ENCODE measurements around the gene GADD45G. TPM values are rescaled to one million over a fixed set of nuclear protein-coding genes. Genes with fewer than 3 reads are reported as not detected.
A peak's percentile ranks its signal among the peaks of the same experiment; 100 is the strongest.

Gene GADD45G
- total and polyA plus RNA-seq, 10 of the 15 experiments (the other 5 are each of a cell fraction or from before 2014, with no cell fraction given): 0.07 to 1.00 (median 0.29) TPM; not detected in 4

DNA sequence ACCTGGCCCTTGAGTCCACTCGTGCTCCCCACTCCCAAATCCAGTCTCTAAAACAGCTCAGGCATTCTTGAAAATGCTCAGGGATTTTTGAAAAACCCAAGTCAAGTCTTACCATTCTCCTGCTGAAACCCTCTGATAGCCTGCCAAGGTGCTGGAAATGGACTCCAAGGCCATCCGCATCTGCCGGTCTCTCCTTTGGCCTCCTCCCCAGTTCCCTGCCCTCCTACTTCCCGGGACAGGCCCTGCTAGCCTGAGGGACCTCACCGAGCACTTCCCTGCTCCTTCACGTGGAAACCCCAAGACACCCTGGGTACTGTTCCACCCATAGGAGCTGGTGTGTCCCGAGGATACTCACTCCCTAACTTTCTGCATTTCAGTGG is 49.8 kb upstream of the GADD45G start:
- WGBS (ENCODE audit: insufficient coverage, insufficient replicate concordance, low lambda C conversion rate, missing lambda C conversion rate): 86% methylated on average over 7 of the region's 7 CpGs
- TF ChIP-seq, protein P1, sequence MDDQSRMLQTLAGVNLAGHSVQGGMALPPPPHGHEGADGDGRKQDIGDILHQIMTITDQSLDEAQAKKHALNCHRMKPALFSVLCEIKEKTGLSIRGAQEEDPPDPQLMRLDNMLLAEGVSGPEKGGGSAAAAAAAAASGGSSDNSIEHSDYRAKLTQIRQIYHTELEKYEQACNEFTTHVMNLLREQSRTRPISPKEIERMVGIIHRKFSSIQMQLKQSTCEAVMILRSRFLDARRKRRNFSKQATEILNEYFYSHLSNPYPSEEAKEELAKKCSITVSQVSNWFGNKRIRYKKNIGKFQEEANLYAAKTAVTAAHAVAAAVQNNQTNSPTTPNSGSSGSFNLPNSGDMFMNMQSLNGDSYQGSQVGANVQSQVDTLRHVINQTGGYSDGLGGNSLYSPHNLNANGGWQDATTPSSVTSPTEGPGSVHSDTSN (IDR thresholded peaks at IDR 0.05; ENCODE audit: insufficient replicate concordance, low read depth, low read length): no peak
- no peak for TF ChIP-seq E2F8 (IDR thresholded peaks at IDR 0.05; ENCODE audit: low read depth, partially characterized antibody)
- no peak for TF ChIP-seq ZNF207 (IDR thresholded peaks at IDR 0.05; ENCODE audit: borderline replicate concordance)
- TF ChIP-seq SIX5 (IDR thresholded peaks at IDR 0.05; ENCODE audit: low read depth, low read length, severe bottlenecking): no peak
- TF ChIP-seq HSF1 (IDR thresholded peaks at IDR 0.05; ENCODE audit: low read depth, low read length): no peak
- no peak for TF ChIP-seq HDGF (IDR thresholded peaks at IDR 0.05)
- no peak for TF ChIP-seq EP300 (IDR thresholded peaks at IDR 0.05; ENCODE audit: borderline replicate concordance in 1 of 2, control insufficient read depth in 1 of 2, low read depth in 2 of 2, low read length in 2 of 2)
- TF ChIP-seq IRF4 (IDR thresholded peaks at IDR 0.05; ENCODE audit: low read depth, low read length): no peak
- no peak for TF ChIP-seq ZNF687 (IDR thresholded peaks at IDR 0.05)
- no peak for TF ChIP-seq JUNB (IDR thresholded peaks at IDR 0.05)
- TF ChIP-seq SUPT20H (IDR thresholded peaks at IDR 0.05; ENCODE audit: borderline replicate concordance, control insufficient read depth, low read depth, low read length): no peak
- TF ChIP-seq FOXM1 (IDR thresholded peaks at IDR 0.05; ENCODE audit: low read depth, low read length): no peak
- TF ChIP-seq MEF2B (IDR thresholded peaks at IDR 0.05; ENCODE audit: partially characterized antibody, poor library complexity, severe bottlenecking): no peak

More for the DNA sequence above, 49.8 kb upstream of the GADD45G start:
- no peak overlapping the region for H3K27ac ChIP-seq (ENCODE audit: control insufficient read depth, insufficient read depth)
- intact Hi-C loops (cut with micrococcal nuclease; ENCODE audit: unreplicated experiment) (no loop called here), in situ Hi-C loops (cut with MboI) (no loop called here)
- no peak overlapping the region for H2AFZ ChIP-seq (ENCODE audit: control insufficient read depth, low read depth, low read length)
- FAIRE-seq (no peak), ATAC-seq (no peak), DNase-seq (ENCODE audit: low read depth, low spot score) (no peak)
- peak overlapping the region; percentile 40; the same call in 1 of the 2 replicates for H3K4me2 ChIP-seq (ENCODE audit: control insufficient read depth, insufficient read depth)
- no peaks in the 10 kb centered on the region for H3K79me2 ChIP-seq (ENCODE audit: control insufficient read depth, insufficient read depth, low read length)
- H3K27me3 ChIP-seq (replicated peaks in 1 of 2; ENCODE audit: control insufficient read depth in 2 of 2, insufficient read depth in 2 of 2, low read length in 1 of 2): no peaks in the 10 kb centered on the region
- ChIA-PET SMC1A (ENCODE audit: uncharacterized antibody, unreplicated experiment) (interaction anchor here (1.1 to 2.6 kb wide), 5 partner anchors 65 to 137 kb away, joined by 3 to 6 read pairs (median 4); no protein-coding TSS in a partner anchor), RAD21 (ENCODE audit: unreplicated experiment) (interaction anchor here (0.9 to 1.6 kb wide), 4 partner anchors 88 to 180 kb away, joined by 3 to 5 read pairs (median 4); no protein-coding TSS in a partner anchor), CTCF (interaction anchor here (1.0 to 2.0 kb wide), 5 partner anchors 10 to 159 kb away, joined by 3 to 13 read pairs (median 4); no protein-coding TSS in a partner anchor), POLR2A (interaction anchor here (1.5 kb wide), 1 partner anchor 9 kb away, joined by 4 read pairs; no protein-coding TSS in a partner anchor)
- no peak overlapping the region for H3K9ac ChIP-seq (ENCODE audit: control insufficient read depth, insufficient read depth, low read length)
- H4K20me1 ChIP-seq (ENCODE audit: control insufficient read depth, insufficient read depth): no peaks in the 10 kb centered on the region
- peaks cover 37% of the 10 kb centered on the region for H3K4me1 ChIP-seq (ENCODE audit: control insufficient read depth, insufficient read depth, low read length)
- no TSS peak for BruUV-seq (replicated peaks)
- H3K4me3 ChIP-seq: no peak overlapping the region
- H3K36me3 ChIP-seq (ENCODE audit: control insufficient read depth in 2 of 2, insufficient read depth in 2 of 2, low read length in 1 of 2): no peaks in the 10 kb centered on the region
- H3K9me3 ChIP-seq (replicated peaks; ENCODE audit: control insufficient read depth, insufficient read depth, low read length): no peaks in the 10 kb centered on the region

Data from GM12878 (cell line).